HepG2 (cell line): ENCODE results near the gene PFN1. TPM values are rescaled to one million over a fixed set of nuclear protein-coding genes. Genes with fewer than 3 reads are reported as not detected.

Source experiments
- ATAC-seq: fragments of 200-7000 bp; cut with Tn5 transposase; 3 replicates; pipeline ENCODE4 v1.9.1; 2020; ENCODE audit warnings: mild to moderate bottlenecking, moderate library complexity
- BruUV-seq: library from RNA; stranded (reverse); fragments of 400-500 nt; replicated peaks from 2 replicates; lab custom pipeline; 2021; lab: Mats Ljungman, UMichigan
- CTCF ChIA-PET: fragments of 300-600 bp; formaldehyde crosslinking; extraction: SDS; loops from one replicate; lab custom pipeline; 2021; ENCODE audit warnings: low total read pairs, inconsistent platforms, low intra/inter-chr PET ratio; lab: Yijun Ruan, JAX
- POLR2A ChIA-PET: fragments of 350-600 bp; sonication (Branson Sonifier 250); formaldehyde crosslinking; loops from one replicate; lab custom pipeline; 2020; ENCODE audit warnings: antibody characterized with exemption, inconsistent platforms; lab: Yijun Ruan, JAX
- DNase-seq: peaks from one replicate; pipeline ENCODE4 v3.0.0-alpha.2; 2015; ENCODE audit warnings: low spot score
- FAIRE-seq: peaks from 3 replicates; lab custom pipeline; 2011; peaks lifted over from hg19 to GRCh38; lab: Jason Lieb, UNC
- H2AFZ ChIP-seq: one replicate; pipeline ENCODE4 v1.6.1; 2011; ENCODE audit warnings: low read length, inconsistent platforms
- H3K27ac ChIP-seq: fragments of 300-600 bp; 3 replicates; pipeline ENCODE4 v1.8.0; 2011; ENCODE audit warnings: mixed run types, mild to moderate bottlenecking, mixed read lengths, low read length, inconsistent platforms; ENCODE audit not compliant: insufficient read depth; ENCODE audit errors: extremely low read length
- H3K27me3 ChIP-seq, 2 experiments: fragments of 200-600 bp in 1 of 2; 2 replicates in 1 of 2; 3 replicates in 1 of 2; pipeline versions ENCODE4 v1.6.0 to v1.8.0; 2011; ENCODE audit warnings: low read length in 2 of 2, mild to moderate bottlenecking in 2 of 2, moderate library complexity in 2 of 2, inconsistent platforms in 1 of 2; ENCODE audit not compliant: insufficient read depth in 2 of 2, control insufficient read depth in 1 of 2
- H3K36me3 ChIP-seq, 2 experiments: fragments of 200-600 bp in 1 of 2; replicated peaks in 1 of 2; 2 replicates in 1 of 2; 3 replicates in 1 of 2; pipeline versions ENCODE4 v1.5.1 to v1.8.0; 2011; ENCODE audit warnings: low read length in 2 of 2, inconsistent platforms in 1 of 2; ENCODE audit not compliant: insufficient read depth in 2 of 2, control insufficient read depth in 1 of 2
- H3K4me1 ChIP-seq: 2 replicates; pipeline ENCODE4 v1.5.1; 2012; ENCODE audit warnings: low read length, inconsistent platforms; ENCODE audit not compliant: insufficient read depth
- H3K4me2 ChIP-seq: 2 replicates; pipeline ENCODE4 v1.6.0; 2011; ENCODE audit warnings: low read depth, low read length, inconsistent platforms
- H3K4me3 ChIP-seq, 3 experiments: fragments of 200-600 bp in 1 of 3; sonication (generic), shearing (Covaris generic) in 1 of 3; replicated peaks in 1 of 3; 2 replicates each; pipeline ENCODE4 v1.5.1; 2011 to 2016; ENCODE audit warnings: low read length in 3 of 3, inconsistent platforms in 2 of 3, low read depth in 2 of 3, mild to moderate bottlenecking in 2 of 3, control low read depth in 1 of 3, mixed read lengths in 1 of 3; ENCODE audit not compliant: insufficient read depth in 1 of 3
- H3K79me2 ChIP-seq: one replicate; pipeline ENCODE4 v1.6.1; 2011; ENCODE audit warnings: low read length, inconsistent platforms; ENCODE audit not compliant: insufficient read depth
- H3K9ac ChIP-seq: 2 replicates; pipeline ENCODE4 v1.6.0; 2011; ENCODE audit warnings: mild to moderate bottlenecking, low read depth, low read length, inconsistent platforms; ENCODE audit not compliant: insufficient read depth
- H3K9me3 ChIP-seq: 2 replicates; pipeline ENCODE4 v1.5.1; 2012; ENCODE audit warnings: mild to moderate bottlenecking, low read length
- H4K20me1 ChIP-seq: 2 replicates; pipeline ENCODE4 v1.6.0; 2011; ENCODE audit warnings: inconsistent platforms, mild to moderate bottlenecking, low read length, moderate library complexity; ENCODE audit not compliant: insufficient read depth
- GZF1 ChIP-seq: sonication (generic); formaldehyde crosslinking; IDR thresholded peaks from 2 replicates; pipeline ENCODE4 v1.5.1; 2020; ENCODE audit warnings: mild to moderate bottlenecking, missing genetic modification reagents
- MIXL1 ChIP-seq: IDR thresholded peaks from 2 replicates; pipeline ENCODE4 v1.6.1; 2016
- POLR2AphosphoS2 ChIP-seq: IDR thresholded peaks from 2 replicates; pipeline ENCODE4 v1.6.1; 2011; ENCODE audit warnings: low read depth, low read length, improper control_type of control experiment
- RBAK ChIP-seq: sonication (generic); formaldehyde crosslinking; IDR thresholded peaks from 2 replicates; pipeline ENCODE4 v1.5.1; 2020; ENCODE audit warnings: mild to moderate bottlenecking, missing genetic modification reagents
- ZNF317 ChIP-seq: sonication (generic); formaldehyde crosslinking; IDR thresholded peaks from 2 replicates; pipeline ENCODE4 v1.5.0; 2020; ENCODE audit warnings: mild to moderate bottlenecking, missing genetic modification reagents
- ZNF614 ChIP-seq: IDR thresholded peaks from 2 replicates; pipeline ENCODE4 v1.6.1; 2018; ENCODE audit warnings: missing biosample characterization, missing genetic modification reagents, inconsistent platforms, borderline replicate concordance
- ZNF782 ChIP-seq: sonication (generic); formaldehyde crosslinking; IDR thresholded peaks from 2 replicates; pipeline ENCODE4 v1.4.0; 2020; ENCODE audit warnings: missing genetic modification reagents, mild to moderate bottlenecking, borderline replicate concordance
- WGBS: methylation state at CpG from one replicate; pipeline ENCODE4 v1.1.6; 2017; ENCODE audit warnings: low lambda C conversion rate; 5-methylcytosine and 5-hydroxymethylcytosine counted together
- in situ Hi-C: cut with HindIII; loops from 2 replicates; pipeline ENCODE4 v1.10.0; 2017; ENCODE audit warnings: low pct_unique_long_range_greater_than_20kb; ENCODE audit not compliant: extremely low pct_ligation_motif_present
- intact Hi-C: fragments of 100-400 bp; cut with micrococcal nuclease; formaldehyde crosslinking; loops from one replicate; pipeline ENCODE4 v1.10.0; 2022; ENCODE audit not compliant: unreplicated experiment
- polyA plus RNA-seq, 8 experiments: library from polyadenylated mRNA; depleted of rRNA in 3 of 8; stranded (reverse) in 7 of 8; unstranded in 1 of 8; fragments of >200 nt; fragmentation: Illumina TruSeq in 4 of 8; extraction: Trizol in 4 of 8; gene quantifications; 2 replicates each; pipeline versions ENCODE4 v1.2.1 to v1.2.3, GENCODE V29; 2011 to 2016; ENCODE audit warnings: low read depth in 4 of 8, missing spikeins in 1 of 8, mixed read lengths in 1 of 8; ENCODE audit not compliant: insufficient read depth in 1 of 8
- total RNA-seq, 5 experiments: library from RNA; depleted of rRNA; stranded (reverse); fragments of >200 nt; fragmentation: Illumina TruSeq; extraction: Trizol; gene quantifications; 2 replicates each; pipeline ENCODE4 v1.2.3, GENCODE V29; 2016; ENCODE audit warnings: low read depth in 1 of 5
- TF ChIP-seq, protein P1 (sequence below): sonication (generic); formaldehyde crosslinking; IDR thresholded peaks from 2 replicates; pipeline ENCODE4 v1.5.0; 2020; ENCODE audit warnings: missing genetic modification reagents
- TF ChIP-seq, protein P2 (sequence below): sonication (generic); formaldehyde crosslinking; IDR thresholded peaks from 2 replicates; pipeline ENCODE4 v1.5.0; 2020; ENCODE audit warnings: mild to moderate bottlenecking, missing genetic modification reagents
- TF ChIP-seq, protein P3 (sequence below): sonication (generic); formaldehyde crosslinking; IDR thresholded peaks from 2 replicates; pipeline ENCODE4 v1.5.0; 2020; ENCODE audit warnings: missing genetic modification reagents

Gene PFN1
- total and polyA plus RNA-seq, 2 of the 13 experiments (the other 11 are each of a cell fraction or from before 2014, with no cell fraction given), result 494 to 613 TPM

DNA sequence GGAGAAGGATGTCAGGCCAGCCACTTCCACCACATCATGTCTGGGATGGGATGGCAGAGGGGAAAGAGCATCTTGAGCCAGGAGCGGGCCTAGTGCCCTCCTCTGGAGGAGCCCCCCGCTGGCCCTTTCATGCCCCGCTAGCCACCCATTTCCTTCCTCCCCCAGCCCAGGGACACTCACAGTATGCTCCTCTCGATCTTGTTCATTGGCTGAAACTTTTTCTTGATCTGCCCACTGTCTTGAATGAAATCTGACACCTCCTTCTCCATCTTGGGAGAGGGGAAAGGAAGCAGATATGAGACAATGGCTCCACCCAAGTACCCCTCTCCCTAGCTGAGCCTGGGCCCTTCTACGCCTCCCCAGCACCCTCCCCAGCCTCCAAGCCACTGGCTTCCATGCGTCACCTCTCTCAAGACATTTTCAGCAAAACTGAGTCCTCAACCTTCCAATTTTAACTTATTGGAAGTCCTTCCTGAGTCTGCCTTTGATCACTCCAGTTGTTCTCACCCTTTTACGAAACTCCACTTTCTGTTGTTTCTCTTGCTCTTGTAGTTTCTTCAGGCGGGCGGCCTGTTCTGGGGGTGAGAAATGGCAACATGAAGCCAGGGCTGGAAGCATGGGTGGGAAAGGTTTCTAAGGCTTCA lies 12.1 kb upstream of the PFN1 start:
- 92% methylated on average over 9 of the region's 9 CpGs for WGBS
- DNase-seq (no peak), ATAC-seq (no peak), FAIRE-seq (no peak)
- CTCF ChIA-PET, result no interaction called here
- BruUV-seq, result no TSS peak
- intact Hi-C loops, result loop anchor here (10.0 kb wide), 1 partner anchor 246 kb away; the partner anchor contains the start of gene ARRB2
- H4K20me1 ChIP-seq, result no peaks in the 10 kb centered on the region
- no peaks in the 10 kb centered on the region for H3K27me3 ChIP-seq
- no peaks in the 10 kb centered on the region for H3K79me2 ChIP-seq
- in situ Hi-C loops, result no loop called here
- no peak overlapping the region for H3K9ac ChIP-seq
- H2AFZ ChIP-seq, result no peak overlapping the region
- H3K4me3 ChIP-seq, result no peak overlapping the region
- 0 out of 2 replicates have a peak, but pooled peaks cover 4% of the 10 kb centered on the region for H3K4me1 ChIP-seq
- TF ChIP-seq POLR2AphosphoS2 (0 out of 2 replicates have a peak, but pooled peaks have one; percentile 30), RBAK (CRISPR knock-in tag) (no peak)
- TF ChIP-seq, all 625 proteins: peak for 1
- H3K27ac ChIP-seq, result no peak overlapping the region
- no peaks in the 10 kb centered on the region for H3K9me3 ChIP-seq
- H3K36me3 ChIP-seq, result peaks cover 3 to 28% of the 10 kb centered on the region in 2 experiments; a peak in 3 of 5 replicates
- H3K4me2 ChIP-seq, result no peak overlapping the region
- POLR2A ChIA-PET, result interaction anchor here (0.9 to 5.8 kb wide), 3 partner anchors 8 to 21 kb away, joined by 3 to 43 read pairs (median 5); partner anchors contain the start of genes ENO3, SLC25A11 and SPAG7

DNA sequence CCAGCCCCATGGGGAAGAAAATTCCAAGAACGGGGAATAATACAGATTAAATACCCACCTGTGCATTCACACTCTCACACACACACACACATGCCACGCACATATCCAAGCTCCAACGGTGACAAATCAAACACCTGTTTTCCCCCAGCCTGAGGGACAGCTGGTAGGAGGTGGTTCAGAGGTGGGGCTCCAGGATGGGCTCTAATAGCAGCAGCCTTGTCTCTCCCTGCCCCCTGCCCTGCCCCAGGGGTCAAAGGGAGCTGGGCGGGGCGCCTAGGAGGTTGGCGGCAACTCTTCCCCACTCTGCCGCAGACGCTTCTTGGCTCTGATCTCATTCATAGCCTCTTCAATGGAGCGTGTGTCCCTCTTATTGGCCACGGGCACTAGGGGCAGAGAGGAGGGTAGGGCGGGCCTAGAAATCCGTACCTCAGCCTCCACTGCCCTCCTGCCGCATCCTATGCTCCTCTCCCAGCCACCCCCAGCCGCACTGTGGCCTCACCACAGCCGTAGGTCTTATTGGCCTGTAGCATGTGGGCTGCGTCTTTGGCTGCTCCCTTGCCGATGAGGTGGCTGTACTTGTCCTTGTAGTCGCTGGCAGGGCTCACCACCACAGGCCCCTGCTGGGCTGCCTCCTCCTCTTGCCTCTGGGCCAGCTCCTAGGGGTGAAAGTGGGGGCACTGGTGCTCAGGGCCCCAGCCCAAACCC lies 11.1 kb upstream of the PFN1 start:
- FAIRE-seq (no peak), DNase-seq (no peak), ATAC-seq (peak; percentile 18; the same call in 2 of the 3 replicates)
- Histone ChIP-seq H4K20me1 (no peaks in the 10 kb centered on the region), H3K9me3 (no peaks in the 10 kb centered on the region), H3K36me3 (peaks cover 3 to 27% of the 10 kb centered on the region in 2 experiments; a peak in 3 of 5 replicates), H3K79me2 (no peaks in the 10 kb centered on the region), H3K4me2 (no peak overlapping the region), H2AFZ (no peak overlapping the region), H3K4me1 (0 out of 2 replicates have a peak, but pooled peaks cover 4% of the 10 kb centered on the region), H3K27ac (no peak overlapping the region), H3K4me3 (no peak overlapping the region), H3K27me3 (no peaks in the 10 kb centered on the region), H3K9ac (no peak overlapping the region)
- TF ChIP-seq, protein P1, sequence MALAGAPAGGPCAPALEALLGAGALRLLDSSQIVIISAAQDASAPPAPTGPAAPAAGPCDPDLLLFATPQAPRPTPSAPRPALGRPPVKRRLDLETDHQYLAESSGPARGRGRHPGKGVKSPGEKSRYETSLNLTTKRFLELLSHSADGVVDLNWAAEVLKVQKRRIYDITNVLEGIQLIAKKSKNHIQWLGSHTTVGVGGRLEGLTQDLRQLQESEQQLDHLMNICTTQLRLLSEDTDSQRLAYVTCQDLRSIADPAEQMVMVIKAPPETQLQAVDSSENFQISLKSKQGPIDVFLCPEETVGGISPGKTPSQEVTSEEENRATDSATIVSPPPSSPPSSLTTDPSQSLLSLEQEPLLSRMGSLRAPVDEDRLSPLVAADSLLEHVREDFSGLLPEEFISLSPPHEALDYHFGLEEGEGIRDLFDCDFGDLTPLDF (CRISPR knock-in tag), result no peak
- TF ChIP-seq ZNF614 (CRISPR knock-in tag), result no peak
- TF ChIP-seq, protein P2, sequence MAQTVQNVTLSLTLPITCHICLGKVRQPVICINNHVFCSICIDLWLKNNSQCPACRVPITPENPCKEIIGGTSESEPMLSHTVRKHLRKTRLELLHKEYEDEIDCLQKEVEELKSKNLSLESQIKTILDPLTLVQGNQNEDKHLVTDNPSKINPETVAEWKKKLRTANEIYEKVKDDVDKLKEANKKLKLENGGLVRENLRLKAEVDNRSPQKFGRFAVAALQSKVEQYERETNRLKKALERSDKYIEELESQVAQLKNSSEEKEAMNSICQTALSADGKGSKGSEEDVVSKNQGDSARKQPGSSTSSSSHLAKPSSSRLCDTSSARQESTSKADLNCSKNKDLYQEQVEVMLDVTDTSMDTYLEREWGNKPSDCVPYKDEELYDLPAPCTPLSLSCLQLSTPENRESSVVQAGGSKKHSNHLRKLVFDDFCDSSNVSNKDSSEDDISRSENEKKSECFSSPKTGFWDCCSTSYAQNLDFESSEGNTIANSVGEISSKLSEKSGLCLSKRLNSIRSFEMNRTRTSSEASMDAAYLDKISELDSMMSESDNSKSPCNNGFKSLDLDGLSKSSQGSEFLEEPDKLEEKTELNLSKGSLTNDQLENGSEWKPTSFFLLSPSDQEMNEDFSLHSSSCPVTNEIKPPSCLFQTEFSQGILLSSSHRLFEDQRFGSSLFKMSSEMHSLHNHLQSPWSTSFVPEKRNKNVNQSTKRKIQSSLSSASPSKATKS, result no peak
- no peak for TF ChIP-seq GZF1 (CRISPR knock-in tag)
- TF ChIP-seq MIXL1, result no peak
- TF ChIP-seq, protein P3, sequence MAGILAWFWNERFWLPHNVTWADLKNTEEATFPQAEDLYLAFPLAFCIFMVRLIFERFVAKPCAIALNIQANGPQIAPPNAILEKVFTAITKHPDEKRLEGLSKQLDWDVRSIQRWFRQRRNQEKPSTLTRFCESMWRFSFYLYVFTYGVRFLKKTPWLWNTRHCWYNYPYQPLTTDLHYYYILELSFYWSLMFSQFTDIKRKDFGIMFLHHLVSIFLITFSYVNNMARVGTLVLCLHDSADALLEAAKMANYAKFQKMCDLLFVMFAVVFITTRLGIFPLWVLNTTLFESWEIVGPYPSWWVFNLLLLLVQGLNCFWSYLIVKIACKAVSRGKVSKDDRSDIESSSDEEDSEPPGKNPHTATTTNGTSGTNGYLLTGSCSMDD (CRISPR knock-in tag), result no peak
- TF ChIP-seq ZNF317 (CRISPR knock-in tag), result no peak
- TF ChIP-seq ZNF782 (CRISPR knock-in tag), result no peak
- 94% methylated on average over 18 of the region's 18 CpGs for WGBS
- CTCF ChIA-PET, result no interaction called here
- POLR2A ChIA-PET, result interaction anchor here (0.9 to 5.8 kb wide), 3 partner anchors 8 to 20 kb away, joined by 3 to 43 read pairs (median 5); partner anchors contain the start of genes ENO3, SLC25A11 and SPAG7
- in situ Hi-C loops (no loop called here), intact Hi-C loops (no loop called here)
- BruUV-seq, result TSS peak; percentile 60
